Uterus (tissue), 2 donors: ENCODE measurements around the gene GORASP2.
"Not testable (repeated sequence)": the region's sequence is repeated elsewhere in the genome, so short reads cannot be mapped to it uniquely, and the experiment has no call there.

Source experiments
- POLR2A ChIP-seq, 2 donors: fragments of 450-650 bp; IDR thresholded peaks; one replicate each; pipeline ENCODE4 v1.6.1; 2016; ENCODE audit warnings: antibody characterized with exemption in 2 of 2, mild to moderate bottlenecking in 1 of 2, moderate library complexity in 1 of 2
- TF ChIP-seq, protein P1 (sequence below), 4 experiments: fragments of 200-600 bp in 2 of 4; fragments of 450-650 bp in 2 of 4; sonication (generic) in 2 of 4; IDR thresholded peaks; one replicate each; pipeline ENCODE4 v1.5.1; 2016 to 2019; ENCODE audit warnings: antibody characterized with exemption in 4 of 4, mild to moderate bottlenecking in 2 of 4, moderate library complexity in 1 of 4

DNA sequence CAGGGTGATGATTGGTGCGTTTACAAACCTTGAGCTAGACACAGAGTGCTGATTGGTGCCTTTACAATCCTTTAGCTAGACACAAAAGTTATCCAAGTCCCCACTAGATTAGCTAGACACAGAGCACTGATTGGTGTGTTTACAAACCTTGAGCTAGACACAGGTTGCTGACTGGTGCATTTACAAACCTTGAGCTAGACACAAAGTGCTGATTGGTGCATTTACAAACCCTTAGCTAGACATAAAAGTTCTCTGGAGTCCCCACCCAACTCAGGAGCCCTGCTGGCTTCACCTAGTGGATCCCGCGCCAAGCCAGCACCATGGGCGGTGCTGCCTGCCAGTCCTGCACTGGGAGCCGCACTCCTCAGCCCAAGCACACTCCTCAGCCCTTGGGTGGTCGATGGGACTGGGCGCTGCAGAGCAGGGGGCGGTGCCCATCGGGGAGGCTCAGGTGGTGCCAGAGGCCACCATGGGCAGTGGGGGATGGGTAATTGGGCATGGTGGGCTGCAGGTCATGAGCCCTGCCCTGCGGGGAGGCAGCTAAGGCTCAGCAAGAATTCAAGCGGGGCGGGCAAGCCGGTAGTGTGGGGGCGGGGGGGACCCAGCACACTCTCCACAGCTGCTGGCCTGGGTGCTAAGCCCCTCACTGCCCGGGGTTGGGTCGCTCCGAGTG lies 13.9 kb upstream of the GORASP2 start:
- TF ChIP-seq, protein P1, sequence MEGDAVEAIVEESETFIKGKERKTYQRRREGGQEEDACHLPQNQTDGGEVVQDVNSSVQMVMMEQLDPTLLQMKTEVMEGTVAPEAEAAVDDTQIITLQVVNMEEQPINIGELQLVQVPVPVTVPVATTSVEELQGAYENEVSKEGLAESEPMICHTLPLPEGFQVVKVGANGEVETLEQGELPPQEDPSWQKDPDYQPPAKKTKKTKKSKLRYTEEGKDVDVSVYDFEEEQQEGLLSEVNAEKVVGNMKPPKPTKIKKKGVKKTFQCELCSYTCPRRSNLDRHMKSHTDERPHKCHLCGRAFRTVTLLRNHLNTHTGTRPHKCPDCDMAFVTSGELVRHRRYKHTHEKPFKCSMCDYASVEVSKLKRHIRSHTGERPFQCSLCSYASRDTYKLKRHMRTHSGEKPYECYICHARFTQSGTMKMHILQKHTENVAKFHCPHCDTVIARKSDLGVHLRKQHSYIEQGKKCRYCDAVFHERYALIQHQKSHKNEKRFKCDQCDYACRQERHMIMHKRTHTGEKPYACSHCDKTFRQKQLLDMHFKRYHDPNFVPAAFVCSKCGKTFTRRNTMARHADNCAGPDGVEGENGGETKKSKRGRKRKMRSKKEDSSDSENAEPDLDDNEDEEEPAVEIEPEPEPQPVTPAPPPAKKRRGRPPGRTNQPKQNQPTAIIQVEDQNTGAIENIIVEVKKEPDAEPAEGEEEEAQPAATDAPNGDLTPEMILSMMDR (IDR thresholded peaks at IDR 0.05), result not testable (repeated sequence)
- TF ChIP-seq POLR2A (IDR thresholded peaks at IDR 0.05), result not testable (repeated sequence)
